A549 treated with CpdA at 1 μM for 4 hours (cell line): Measurements from ENCODE around the gene CTCFL. TPM values are rescaled to one million over a fixed set of nuclear protein-coding genes. Genes with fewer than 3 reads are reported as not detected.

Source experiments
- total RNA-seq: library from RNA; stranded (reverse); fragments of 200-300 nt; extraction: Qiagen RNA extraction; gene quantifications from 5 replicates; pipeline ENCODE4 v1.2.3, GENCODE V29; 2022; ENCODE audit warnings: low read depth

Gene CTCFL
- total RNA-seq, result 0.12 TPM in 1 of 5 replicates, not detected in the others

GRCh38 chr20:57524511-57525176, at the start of gene CTCFL:
TSS of gene CTCFL (minus strand) at chr20:57525140. CDS start at chr20:57524205, 935 bp downstream.

GRCh38 chr20:57560554-57561355, 35.8 kb upstream of the CTCFL start, which contains the start of gene PCK1:
TSS of gene PCK1 (plus strand) at chr20:57561110. CDS start at chr20:57561412, 302 bp downstream.

Other genes with a start within 250 kb of the CTCFL start
- not detected in 5 replicates for gene SPO11, start 195.3 kb downstream of the CTCFL start, total RNA-seq
- 61.4 to 75.1 TPM (median 69.0 TPM) in 5 replicates for gene RAE1, start 173.9 kb downstream of the CTCFL start, total RNA-seq
- 23.1 to 35.8 TPM (median 34.1 TPM) in 5 replicates for gene RBM38, start 133.7 kb downstream of the CTCFL start, total RNA-seq
- gene PCK1, start 36.0 kb upstream of the CTCFL start, total RNA-seq, result 0.05 TPM in 1 of 5 replicates, not detected in the others
- 0.02 to 0.10 TPM (median 0.07 TPM) in 3 of 5 replicates, not detected in the others for gene ZBP1, start 95.3 kb upstream of the CTCFL start, total RNA-seq
- 212 to 493 TPM (median 420 TPM) in 5 replicates for gene PMEPA1, start 184.9 kb upstream of the CTCFL start, total RNA-seq